Panc1 (cell line): ENCODE results near the gene SLC35D2. TPM values are rescaled to one million over a fixed set of nuclear protein-coding genes. Genes with fewer than 3 reads are reported as not detected.

Experiments
- total RNA-seq: library from RNA; stranded (reverse); gene quantifications from one replicate; pipeline ENCODE4 v1.2.1, GENCODE V29; 2021; ENCODE audit not compliant: unreplicated experiment

SLC35D2 gene
- total RNA-seq, 1 experiment from 2014 or later: 23.7 TPM

Other genes starting within 250 kb of the SLC35D2 start
- 0.39 TPM for gene HSD17B3, start 81.5 kb downstream of the SLC35D2 start, total RNA-seq
- gene ZNF367, start 34.7 kb upstream of the SLC35D2 start, total RNA-seq: 12.4 TPM
- 32.3 TPM for gene HABP4, start 66.5 kb upstream of the SLC35D2 start, total RNA-seq
- gene CDC14B, start 236.1 kb upstream of the SLC35D2 start, total RNA-seq: 11.8 TPM